GM18517 (cell line): ENCODE data around the gene NRXN2.

ENCODE experiments used
- ATAC-seq: cut with Tn5 transposase; IDR thresholded peaks from one replicate; pipeline ENCODE4 v1.9.1; 2021; ENCODE audit warnings: mild to moderate bottlenecking, moderate library complexity; ENCODE audit not compliant: unreplicated experiment

NRXN2 gene

GRCh38 chr11:64632654-64633053, 90.3 kb downstream of the NRXN2 start:
- no peak for ATAC-seq

DNA sequence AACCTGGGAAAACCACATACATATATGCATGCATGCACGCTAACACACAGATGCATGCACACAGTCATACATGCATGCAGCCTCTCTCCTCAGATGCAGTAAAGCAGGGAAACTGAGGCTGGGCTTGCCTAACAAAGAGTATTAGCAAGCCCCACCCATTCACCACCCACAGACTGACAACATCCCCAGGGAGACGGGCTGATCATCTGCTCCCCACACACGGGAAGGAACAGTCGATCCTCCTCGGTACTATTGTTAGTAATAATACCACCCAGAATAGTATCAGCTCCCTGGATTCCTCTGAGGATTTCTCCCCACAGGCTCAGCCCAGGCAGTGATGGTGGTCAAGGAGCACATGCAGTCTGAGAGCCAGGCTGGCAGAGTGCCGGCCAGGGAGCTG, 90.8 kb downstream of the NRXN2 start:
- no peak for ATAC-seq

GRCh38 chr11:64631675-64632074, 91.3 kb downstream of the NRXN2 start:
- no peak for ATAC-seq

DNA sequence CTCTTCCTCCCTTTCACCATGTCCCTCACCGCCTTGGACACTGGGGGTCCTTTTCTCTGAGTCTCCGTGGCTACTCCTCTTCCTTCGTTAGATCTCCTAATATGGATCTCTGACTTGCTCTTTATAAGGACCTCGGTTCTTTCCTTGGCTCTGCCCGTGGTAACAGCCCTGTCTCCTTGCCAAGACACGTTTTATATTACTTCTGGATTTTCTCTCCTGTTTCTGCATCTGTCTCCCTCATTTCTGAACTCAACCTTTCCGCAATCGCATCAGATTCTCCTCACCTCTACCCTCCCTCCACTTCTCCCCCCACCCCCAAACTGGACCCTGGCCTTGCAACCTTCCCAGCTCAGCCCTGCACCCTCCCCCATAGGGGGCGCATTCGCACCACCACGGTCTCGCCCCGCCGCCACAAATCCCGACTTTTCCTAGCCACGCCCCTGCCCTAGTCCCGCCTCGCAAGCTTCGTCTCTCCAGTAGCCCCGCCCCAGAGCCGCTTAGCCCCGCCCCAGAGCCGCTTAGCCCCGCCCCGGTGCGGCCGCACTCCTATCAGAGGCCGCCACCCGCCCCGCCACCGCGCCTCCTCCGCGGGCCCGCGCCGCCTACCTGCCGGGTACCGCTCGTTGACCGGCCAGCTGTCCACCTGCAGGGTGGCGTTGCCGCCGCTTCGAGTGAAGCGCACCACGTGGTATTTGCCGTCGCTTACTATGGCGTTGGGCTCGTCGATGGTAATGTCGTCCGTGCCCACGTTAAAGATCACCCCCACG, 93.0 kb downstream of the NRXN2 start:
- ATAC-seq: no peak

DNA sequence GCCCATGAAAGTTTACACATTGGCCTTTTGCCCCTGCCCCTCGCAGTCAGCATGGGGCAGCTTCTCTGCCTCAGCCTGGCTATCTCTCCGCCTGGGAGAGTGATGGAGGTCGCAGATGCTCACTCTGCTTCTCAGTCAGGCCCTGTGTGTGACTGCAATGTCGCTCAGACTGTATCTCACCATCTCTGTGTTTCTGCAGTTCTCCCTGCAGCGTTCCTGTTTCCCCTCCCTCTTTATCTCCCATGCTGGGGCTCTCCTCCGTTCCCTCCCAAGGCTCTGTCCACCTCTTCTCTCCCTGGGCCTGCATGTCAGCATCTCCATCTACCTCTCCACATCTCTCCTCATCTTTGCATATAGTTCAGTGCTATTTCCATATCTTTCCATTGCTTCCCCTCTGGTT, 93.9 kb downstream of the NRXN2 start:
- no peak for ATAC-seq

- no peak for ATAC-seq
Measured at GRCh38 chr11:64628596-64628995, 94.4 kb downstream of the NRXN2 start.

DNA sequence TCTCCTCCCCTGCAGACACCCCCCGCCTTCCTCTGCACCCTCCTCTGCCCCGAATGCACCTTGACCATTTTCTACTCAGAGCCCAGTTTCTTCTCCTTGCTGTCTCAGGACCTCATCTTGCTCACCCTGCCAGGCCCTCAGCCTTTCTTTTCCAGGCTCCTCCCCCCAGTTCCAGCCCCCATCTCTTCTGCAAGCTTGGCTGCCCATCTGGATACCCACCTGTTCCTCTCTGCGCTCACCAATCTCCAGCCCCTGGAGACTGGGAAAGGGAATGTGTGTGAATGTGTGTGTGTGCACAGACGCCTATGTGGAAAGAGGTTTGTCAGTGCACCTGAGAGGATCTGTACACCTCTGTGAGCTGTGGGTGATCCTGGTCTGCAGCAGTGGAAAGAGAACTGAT, 95.6 kb downstream of the NRXN2 start:
- ATAC-seq: no peak

DNA sequence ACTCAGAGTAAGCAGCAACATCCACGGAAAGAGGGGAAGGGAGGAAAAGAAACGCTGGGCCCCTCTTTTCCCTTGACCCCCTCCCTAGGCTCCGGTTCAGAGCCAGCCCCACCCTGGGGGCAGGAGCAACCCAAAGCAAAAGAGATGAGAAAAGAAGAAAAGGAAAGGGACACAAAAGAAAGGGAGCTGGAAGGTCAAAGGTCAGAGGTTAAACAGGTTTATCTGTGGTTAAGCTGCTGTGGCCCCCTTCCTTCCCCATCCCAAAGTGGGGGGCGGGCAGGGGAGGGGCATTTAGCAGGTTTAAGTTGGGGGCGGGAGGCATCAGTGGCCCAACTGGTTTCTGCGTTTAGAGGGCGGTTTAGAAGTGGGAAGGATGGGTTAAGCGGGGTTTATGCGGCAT, 96.4 kb downstream of the NRXN2 start:
- ATAC-seq: no peak

DNA sequence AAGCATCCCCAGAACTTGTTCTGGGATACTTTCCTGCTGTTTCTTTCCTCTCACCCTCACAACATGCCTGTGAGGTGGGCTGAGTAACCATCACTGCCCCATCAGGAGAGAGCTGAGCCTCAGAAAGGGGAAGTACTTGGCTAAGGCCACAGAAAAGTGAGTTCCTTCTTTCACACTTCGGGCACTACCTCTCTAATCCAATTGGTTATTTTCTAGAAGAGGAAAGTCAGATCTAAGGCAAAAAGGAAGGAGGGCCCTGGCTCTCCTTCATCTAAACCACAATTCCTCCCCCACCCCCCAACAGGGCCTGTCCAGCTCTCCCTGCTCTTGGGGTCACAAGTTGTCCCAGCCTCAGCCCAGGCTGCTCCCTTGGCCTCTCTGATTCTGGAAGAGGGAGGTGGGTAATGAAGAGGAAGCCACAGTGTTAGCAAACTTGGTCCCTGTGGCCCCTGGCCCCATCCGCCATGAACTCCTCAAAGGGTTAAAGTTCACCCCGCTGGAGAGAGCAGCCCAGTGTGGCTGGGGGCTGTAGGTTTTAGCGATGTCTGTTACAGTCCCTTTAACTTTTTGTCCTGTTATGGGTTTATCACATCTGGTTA, 98.0 kb downstream of the NRXN2 start:
- ATAC-seq: no peak

GRCh38 chr11:64622681-64623080, 100.3 kb downstream of the NRXN2 start:
- no peak for ATAC-seq

- ATAC-seq: no peak
Measured at GRCh38 chr11:64621283-64622019, 101.5 kb downstream of the NRXN2 start.

- ATAC-seq: no peak
Measured at GRCh38 chr11:64620381-64620971, 102.5 kb downstream of the NRXN2 start.

GRCh38 chr11:64619811-64620380, 103.1 kb downstream of the NRXN2 start:
- ATAC-seq: no peak

DNA sequence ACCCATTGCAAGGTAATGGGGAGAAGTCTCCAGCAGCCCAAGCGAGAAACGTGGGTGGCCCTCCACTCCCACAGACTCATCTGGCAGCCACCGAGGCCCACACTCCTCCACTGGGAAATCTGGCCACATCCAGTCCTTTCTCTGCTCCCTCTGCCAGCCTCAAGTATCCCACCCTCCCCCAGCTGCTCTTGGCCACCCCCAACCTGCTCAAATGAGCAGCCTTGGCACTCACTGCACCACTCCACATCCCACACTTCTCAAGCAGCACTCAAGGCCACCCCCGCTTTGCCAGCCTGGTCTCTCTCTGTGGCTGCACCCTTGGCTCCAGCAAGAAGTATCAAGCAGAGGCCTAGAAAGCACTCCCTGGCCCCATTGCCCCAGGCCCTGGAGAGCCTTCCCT, 103.8 kb downstream of the NRXN2 start:
- ATAC-seq: no peak

DNA sequence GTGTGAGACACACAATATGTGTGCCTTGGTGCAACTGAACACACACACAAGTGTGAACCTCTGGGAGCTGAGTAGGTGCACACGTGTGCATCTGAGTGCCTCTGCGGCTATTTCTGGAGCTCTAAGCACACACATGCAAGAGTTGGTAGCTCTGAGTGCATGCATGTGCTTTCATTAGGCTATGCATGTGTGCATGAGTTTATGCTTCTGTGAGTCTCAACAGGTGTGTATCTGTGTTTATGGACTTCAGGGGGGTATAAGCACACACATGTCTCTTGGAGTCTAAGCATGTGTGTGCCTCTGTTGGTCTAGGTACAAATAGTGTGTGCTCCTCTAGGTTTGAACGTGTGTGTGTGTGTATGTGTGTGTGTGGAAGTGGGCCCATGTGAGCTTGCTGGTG, 106.2 kb downstream of the NRXN2 start:
- no peak for ATAC-seq

DNA sequence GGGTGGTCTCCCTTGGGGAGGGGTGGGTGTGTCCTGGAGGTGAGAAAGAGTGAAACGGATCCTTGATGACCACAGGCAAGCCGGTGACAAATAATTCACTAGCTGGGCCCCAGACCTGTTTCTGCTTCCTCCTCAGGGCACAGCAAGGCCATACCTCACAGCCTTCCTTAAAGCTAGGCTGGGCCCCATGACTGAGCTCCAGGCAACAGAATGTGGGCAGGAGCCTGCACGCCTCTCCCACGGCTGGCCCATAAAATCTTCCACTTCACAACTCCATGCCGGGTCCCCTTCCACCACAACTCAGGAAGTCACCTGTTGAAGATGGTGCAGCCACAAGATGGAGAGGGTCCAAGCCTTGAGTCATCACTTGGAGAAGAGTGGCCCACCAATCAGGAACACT, 108.1 kb downstream of the NRXN2 start:
- ATAC-seq: no peak

DNA sequence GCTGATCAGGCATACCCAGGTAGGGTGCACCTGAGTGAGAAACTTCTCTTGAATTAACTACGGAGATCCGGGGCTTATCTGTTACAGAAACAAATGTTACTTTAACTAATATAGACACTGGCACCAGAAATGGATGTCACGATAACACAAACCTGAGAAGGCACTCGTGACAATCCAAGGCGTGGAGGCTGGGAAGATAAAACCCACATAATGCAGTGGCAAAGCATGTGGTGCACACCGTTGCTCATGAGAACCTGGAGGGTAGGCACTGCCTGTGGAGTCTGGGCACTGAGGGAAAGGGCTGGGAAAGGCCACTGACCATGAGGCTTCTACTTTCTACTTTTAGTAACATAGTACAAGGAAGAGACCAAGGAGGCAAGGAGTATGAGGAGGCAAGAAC, 109.3 kb downstream of the NRXN2 start:
- no peak for ATAC-seq

DNA sequence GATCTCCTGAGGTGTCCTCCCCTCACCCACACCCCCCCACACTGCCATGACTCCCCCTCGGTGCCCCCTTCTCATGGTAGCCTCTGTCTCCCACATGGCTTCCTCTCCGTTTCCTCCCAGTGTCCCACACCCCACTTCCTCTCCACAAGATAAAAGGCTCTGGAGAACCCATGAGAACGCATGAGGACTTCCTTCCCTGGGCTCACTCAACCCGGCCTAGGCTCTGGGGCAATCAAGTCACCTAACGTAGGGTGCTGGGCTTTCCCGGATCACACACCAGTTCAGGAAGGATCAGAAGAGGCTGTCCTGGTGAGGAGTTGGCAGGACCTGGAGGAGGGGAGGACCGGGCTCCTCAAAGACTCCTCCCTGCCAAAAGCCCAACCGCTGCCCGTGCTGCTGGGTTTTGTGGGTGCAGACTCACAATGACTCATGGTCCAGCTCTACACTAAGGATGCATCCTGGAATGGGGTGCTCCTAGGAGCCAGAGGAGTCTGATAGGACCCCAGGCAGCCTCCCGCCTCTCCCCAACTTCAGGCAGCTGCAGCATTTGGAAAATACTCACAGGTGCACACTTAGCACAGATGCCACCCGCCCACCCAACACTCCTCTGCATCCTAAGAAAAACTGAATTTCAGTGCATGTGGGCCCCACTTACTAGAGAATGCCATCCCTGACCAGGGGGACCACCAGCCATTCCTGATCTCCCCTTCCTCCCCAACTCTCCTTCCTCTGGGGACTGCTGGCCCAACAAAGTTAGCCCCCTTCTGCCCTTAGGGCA, 110.9 kb downstream of the NRXN2 start:
- no peak for ATAC-seq

GRCh38 chr11:64611176-64611575, 111.8 kb downstream of the NRXN2 start:
- ATAC-seq: no peak

DNA sequence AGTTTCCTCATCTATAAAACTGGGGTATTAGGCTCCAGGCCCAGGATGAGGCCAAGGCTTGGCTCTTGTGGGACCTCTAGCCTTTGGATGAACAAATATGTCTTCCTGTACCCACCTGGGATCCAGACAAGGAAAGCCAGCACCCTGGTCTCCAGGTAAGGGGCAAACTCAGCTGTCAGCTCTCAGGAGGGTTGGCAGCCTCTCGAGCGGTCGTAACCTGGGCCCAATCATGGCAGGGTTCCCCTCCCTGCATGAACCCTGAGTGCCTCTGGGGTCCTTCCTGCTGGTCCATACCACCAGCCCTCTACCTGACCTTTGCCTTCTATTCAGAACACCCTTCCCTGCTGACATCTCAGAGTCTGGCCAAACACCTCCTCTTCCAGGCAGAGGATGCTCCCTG, 112.4 kb downstream of the NRXN2 start:
- ATAC-seq: no peak
